SH-SY5Y (cell line): ENCODE measurements around the gene CHCHD3.

Experiments
- GATA2 ChIP-seq: IDR thresholded peaks from 2 replicates; pipeline ENCODE4 v1.6.1; 2011; ENCODE audit warnings: mild to moderate bottlenecking, low read depth, low read length
- GATA3 ChIP-seq: IDR thresholded peaks from 2 replicates; pipeline ENCODE4 v1.6.1; 2011; ENCODE audit warnings: low read depth, mild to moderate bottlenecking, low read length, moderate library complexity

DNA sequence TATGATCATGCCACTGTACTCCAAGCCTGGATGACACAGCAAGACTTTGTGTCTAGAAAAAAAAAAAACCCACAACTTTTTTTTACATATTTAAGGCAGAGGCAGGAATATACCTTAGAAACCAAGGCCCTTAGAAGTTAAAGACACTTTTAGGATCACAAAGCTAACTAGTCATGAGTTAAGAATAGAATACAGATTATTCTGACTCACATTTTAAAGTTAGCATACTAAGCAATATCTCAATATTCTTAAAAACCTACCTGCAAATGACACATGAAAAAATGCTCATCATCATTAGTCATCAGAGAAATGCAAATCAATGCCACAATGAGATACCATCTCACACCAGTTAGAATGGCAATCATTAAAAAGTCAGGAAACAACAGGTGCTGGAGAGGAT, 177.7 kb downstream of the CHCHD3 start:
- TF ChIP-seq GATA3 (no peak), GATA2 (no peak)
